ENCODE data around the gene CEBPE. TPM values are rescaled to one million over a fixed set of nuclear protein-coding genes. Genes with fewer than 3 reads are reported as not detected.

The CEBPE gene
- total and polyA plus RNA-seq, 4 donors, result 0.08 to 4.4 (median 0.16) TPM; not detected in 1

DNA sequence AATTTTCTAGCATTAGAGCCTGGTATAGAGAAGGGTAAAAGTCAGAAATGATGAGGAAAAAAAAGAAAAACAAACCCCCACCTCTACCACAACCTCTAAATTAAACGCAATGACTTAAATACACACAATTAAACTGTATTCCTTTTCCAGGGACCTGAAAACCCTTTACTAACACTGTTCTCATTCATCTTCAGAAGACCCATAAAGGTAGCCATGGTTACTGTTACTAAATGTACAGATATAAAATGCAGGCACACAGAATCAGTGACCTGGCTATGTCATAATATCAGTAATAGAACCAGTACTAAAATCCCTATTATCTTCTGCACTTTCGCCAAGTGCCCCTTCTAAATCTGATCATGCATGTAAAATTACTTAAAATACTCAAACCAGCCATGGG is 25.5 kb downstream of the CEBPE start:
- peaks cover 0 to 17% (median 8%) of the 10 kb centered on the region in 4 donors for H3K4me1 ChIP-seq (ENCODE audit: control insufficient read depth in 4 of 4, insufficient read depth in 4 of 4, low read length in 3 of 4)
- no peaks in the 10 kb centered on the region for H3K27me3 ChIP-seq (ENCODE audit: control insufficient read depth in 4 of 4, insufficient read depth in 4 of 4, low read length in 3 of 4)
- DNase-seq (ENCODE audit: low spot score), result no peak
- WGBS, result 87% methylated on average over 2 of the region's 2 CpGs
- H3K36me3 ChIP-seq (ENCODE audit: control insufficient read depth in 4 of 4, insufficient read depth in 3 of 4, low read depth in 1 of 4, low read length in 3 of 4), result peaks cover 10 to 34% (median 21%) of the 10 kb centered on the region in 4 donors
- H3K9me3 ChIP-seq (ENCODE audit: control insufficient read depth in 4 of 4, low read length in 3 of 4), result no peaks in the 10 kb centered on the region
- H3K4me3 ChIP-seq (ENCODE audit: low read depth in 1 of 3, low read length in 3 of 3), result peak overlapping the region in 1 of 3 donors; percentile 66
- no peak for TF ChIP-seq YY1 (IDR thresholded peaks at IDR 0.05)
- no peak for TF ChIP-seq EGR1 (IDR thresholded peaks at IDR 0.05; ENCODE audit: low read depth in 2 of 2)
- TF ChIP-seq ATF3 (IDR thresholded peaks at IDR 0.05), result no peak
- TF ChIP-seq GABPA (IDR thresholded peaks at IDR 0.05 in 1 of 2, conservative IDR thresholded peaks at IDR 0.05 in 1 of 2), result no peak
- TF ChIP-seq ZBTB33 (IDR thresholded peaks at IDR 0.05), result no peak
- TF ChIP-seq, protein P1, sequence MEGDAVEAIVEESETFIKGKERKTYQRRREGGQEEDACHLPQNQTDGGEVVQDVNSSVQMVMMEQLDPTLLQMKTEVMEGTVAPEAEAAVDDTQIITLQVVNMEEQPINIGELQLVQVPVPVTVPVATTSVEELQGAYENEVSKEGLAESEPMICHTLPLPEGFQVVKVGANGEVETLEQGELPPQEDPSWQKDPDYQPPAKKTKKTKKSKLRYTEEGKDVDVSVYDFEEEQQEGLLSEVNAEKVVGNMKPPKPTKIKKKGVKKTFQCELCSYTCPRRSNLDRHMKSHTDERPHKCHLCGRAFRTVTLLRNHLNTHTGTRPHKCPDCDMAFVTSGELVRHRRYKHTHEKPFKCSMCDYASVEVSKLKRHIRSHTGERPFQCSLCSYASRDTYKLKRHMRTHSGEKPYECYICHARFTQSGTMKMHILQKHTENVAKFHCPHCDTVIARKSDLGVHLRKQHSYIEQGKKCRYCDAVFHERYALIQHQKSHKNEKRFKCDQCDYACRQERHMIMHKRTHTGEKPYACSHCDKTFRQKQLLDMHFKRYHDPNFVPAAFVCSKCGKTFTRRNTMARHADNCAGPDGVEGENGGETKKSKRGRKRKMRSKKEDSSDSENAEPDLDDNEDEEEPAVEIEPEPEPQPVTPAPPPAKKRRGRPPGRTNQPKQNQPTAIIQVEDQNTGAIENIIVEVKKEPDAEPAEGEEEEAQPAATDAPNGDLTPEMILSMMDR (IDR thresholded peaks at IDR 0.05; ENCODE audit: low read depth, low read length, missing input control), result no peak
- no peak for TF ChIP-seq HNF4G (IDR thresholded peaks at IDR 0.05)
- no peak for TF ChIP-seq JUND (IDR thresholded peaks at IDR 0.05)
- TF ChIP-seq RXRA (IDR thresholded peaks at IDR 0.05), result no peak
- no peak for TF ChIP-seq FOXA1 (IDR thresholded peaks at IDR 0.05)
- TF ChIP-seq HNF4A (conservative IDR thresholded peaks at IDR 0.05), result no peak
- TF ChIP-seq, protein P2, sequence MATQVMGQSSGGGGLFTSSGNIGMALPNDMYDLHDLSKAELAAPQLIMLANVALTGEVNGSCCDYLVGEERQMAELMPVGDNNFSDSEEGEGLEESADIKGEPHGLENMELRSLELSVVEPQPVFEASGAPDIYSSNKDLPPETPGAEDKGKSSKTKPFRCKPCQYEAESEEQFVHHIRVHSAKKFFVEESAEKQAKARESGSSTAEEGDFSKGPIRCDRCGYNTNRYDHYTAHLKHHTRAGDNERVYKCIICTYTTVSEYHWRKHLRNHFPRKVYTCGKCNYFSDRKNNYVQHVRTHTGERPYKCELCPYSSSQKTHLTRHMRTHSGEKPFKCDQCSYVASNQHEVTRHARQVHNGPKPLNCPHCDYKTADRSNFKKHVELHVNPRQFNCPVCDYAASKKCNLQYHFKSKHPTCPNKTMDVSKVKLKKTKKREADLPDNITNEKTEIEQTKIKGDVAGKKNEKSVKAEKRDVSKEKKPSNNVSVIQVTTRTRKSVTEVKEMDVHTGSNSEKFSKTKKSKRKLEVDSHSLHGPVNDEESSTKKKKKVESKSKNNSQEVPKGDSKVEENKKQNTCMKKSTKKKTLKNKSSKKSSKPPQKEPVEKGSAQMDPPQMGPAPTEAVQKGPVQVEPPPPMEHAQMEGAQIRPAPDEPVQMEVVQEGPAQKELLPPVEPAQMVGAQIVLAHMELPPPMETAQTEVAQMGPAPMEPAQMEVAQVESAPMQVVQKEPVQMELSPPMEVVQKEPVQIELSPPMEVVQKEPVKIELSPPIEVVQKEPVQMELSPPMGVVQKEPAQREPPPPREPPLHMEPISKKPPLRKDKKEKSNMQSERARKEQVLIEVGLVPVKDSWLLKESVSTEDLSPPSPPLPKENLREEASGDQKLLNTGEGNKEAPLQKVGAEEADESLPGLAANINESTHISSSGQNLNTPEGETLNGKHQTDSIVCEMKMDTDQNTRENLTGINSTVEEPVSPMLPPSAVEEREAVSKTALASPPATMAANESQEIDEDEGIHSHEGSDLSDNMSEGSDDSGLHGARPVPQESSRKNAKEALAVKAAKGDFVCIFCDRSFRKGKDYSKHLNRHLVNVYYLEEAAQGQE (IDR thresholded peaks at IDR 0.05), result no peak
- TF ChIP-seq, protein P3, sequence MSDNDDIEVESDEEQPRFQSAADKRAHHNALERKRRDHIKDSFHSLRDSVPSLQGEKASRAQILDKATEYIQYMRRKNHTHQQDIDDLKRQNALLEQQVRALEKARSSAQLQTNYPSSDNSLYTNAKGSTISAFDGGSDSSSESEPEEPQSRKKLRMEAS (IDR thresholded peaks at IDR 0.05), result no peak
- no peak for TF ChIP-seq SP1 (IDR thresholded peaks at IDR 0.05)
- TF ChIP-seq FOXA2 (IDR thresholded peaks at IDR 0.05), result no peak
- no peak for TF ChIP-seq RAD21 (IDR thresholded peaks at IDR 0.05)
- TF ChIP-seq NR2F2 (IDR thresholded peaks at IDR 0.05), result no peak
- TF ChIP-seq TAF1 (conservative IDR thresholded peaks at IDR 0.05), result no peak
- H3K9ac ChIP-seq (ENCODE audit: low read depth in 1 of 2, low read length in 2 of 2), result peak overlapping the region in 1 of 2 donors; percentile 57
- H3K27ac ChIP-seq (ENCODE audit: low read depth in 1 of 2, low read length in 2 of 2), result no peak overlapping the region
